ENCODE measurements around the gene NPAS3.

GRCh38 chr14:33678005-33678404, 739.3 kb downstream of the NPAS3 start:
- TF ChIP-seq TAF1 (IDR thresholded peaks at IDR 0.05; ENCODE audit: low read depth, low read length) = no peak
- no peak for TF ChIP-seq CHD2 (IDR thresholded peaks at IDR 0.05; ENCODE audit: low read length)
- TF ChIP-seq PHF8 (conservative IDR thresholded peaks at IDR 0.05; ENCODE audit: low read depth, low read length) = no peak
- TF ChIP-seq, protein P1, sequence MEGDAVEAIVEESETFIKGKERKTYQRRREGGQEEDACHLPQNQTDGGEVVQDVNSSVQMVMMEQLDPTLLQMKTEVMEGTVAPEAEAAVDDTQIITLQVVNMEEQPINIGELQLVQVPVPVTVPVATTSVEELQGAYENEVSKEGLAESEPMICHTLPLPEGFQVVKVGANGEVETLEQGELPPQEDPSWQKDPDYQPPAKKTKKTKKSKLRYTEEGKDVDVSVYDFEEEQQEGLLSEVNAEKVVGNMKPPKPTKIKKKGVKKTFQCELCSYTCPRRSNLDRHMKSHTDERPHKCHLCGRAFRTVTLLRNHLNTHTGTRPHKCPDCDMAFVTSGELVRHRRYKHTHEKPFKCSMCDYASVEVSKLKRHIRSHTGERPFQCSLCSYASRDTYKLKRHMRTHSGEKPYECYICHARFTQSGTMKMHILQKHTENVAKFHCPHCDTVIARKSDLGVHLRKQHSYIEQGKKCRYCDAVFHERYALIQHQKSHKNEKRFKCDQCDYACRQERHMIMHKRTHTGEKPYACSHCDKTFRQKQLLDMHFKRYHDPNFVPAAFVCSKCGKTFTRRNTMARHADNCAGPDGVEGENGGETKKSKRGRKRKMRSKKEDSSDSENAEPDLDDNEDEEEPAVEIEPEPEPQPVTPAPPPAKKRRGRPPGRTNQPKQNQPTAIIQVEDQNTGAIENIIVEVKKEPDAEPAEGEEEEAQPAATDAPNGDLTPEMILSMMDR (IDR thresholded peaks at IDR 0.05; ENCODE audit: control extremely low read depth in 1 of 3, insufficient read depth in 1 of 3, low read depth in 1 of 3, low read length in 3 of 3) = no peak

All from H1 (cell line).